Erythroblast (primary cell): ENCODE data around the gene ZNF516.

Source experiments
- GATA1 ChIP-seq: IDR thresholded peaks from 2 replicates; pipeline ENCODE4 v1.6.1; 2011; ENCODE audit warnings: low read depth, mild to moderate bottlenecking, control low read depth, low read length, moderate library complexity
- POLR2A ChIP-seq: IDR thresholded peaks from 2 replicates; pipeline ENCODE4 v1.6.1; 2011; ENCODE audit warnings: mild to moderate bottlenecking, low read length

GRCh38 chr18:76383636-76384035, 111.4 kb downstream of the ZNF516 start:
- no peak for TF ChIP-seq POLR2A
- TF ChIP-seq GATA1, result no peak
